Nasal cavity respiratory epithelium epithelial cell of viscerocranial mucosa (primary cell): ENCODE measurements around the gene TEDDM1. TPM values are rescaled to one million over a fixed set of nuclear protein-coding genes. Genes with fewer than 3 reads are reported as not detected.

Source experiments
- total RNA-seq: library from RNA; depleted of rRNA; stranded (reverse); fragments of >200 nt; gene quantifications from 2 replicates; pipeline ENCODE4 v1.2.3, GENCODE V29; 2014

TEDDM1 gene, protein sequence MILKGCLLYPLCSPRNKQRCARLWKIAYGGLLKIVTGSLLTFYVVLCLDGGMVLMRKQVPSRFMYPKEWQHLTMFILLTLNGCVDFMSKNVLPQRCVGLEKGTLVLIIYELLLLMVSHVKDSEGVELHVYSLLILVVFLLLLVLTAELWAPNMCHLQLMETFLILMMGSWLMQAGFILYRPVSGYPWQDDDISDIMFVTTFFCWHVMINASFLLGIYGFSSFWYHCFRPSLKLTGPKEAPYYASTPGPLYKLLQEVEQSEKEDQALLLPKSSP
- not detected in 2 replicates for total RNA-seq

DNA sequence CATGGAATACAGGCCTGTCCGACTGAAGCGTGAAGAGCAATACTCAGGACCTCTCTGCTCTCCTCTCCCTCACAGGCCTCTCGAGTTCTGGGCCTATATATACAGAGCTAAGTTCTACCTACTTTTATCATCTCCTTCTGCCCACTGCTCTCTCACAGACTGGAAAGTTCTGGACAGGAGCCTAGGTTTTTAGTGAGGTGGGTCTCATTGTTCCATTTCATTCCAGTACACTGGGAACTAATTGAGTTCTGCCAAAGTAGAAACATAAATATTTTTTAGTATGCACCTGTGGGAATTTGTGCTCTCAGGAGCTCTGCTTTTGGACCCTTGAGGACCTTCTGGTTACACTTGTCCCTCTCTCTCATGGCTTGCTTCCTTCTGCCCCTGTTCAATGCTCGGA lies at the start of gene TEDDM1:
Gene TEDDM1 (minus strand): TSS at position 101 of the 400 bp plus-strand sequence. CDS start 182 bp downstream, outside the sequence.

DNA sequence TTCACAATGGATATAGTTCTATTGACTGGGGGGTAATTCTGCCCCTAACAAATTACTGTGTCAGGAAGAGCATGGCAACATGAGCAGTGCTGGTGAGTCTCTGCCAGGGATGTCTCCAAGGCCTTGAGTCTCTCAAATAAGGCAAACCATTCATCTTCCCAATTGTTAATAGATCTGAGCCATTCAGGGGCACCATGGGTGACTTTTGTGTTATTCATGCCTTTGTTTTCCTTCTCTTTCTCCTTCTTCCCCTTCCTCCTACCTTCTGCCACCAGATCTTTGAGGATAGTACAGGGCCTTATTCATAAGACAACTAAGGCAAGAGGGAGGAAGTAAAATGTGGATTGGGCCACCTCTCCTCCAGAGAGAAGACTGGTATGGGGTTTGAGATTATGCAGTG lies 49.6 kb upstream of the TEDDM1 start, which contains the start of gene RGSL1:
Gene RGSL1 (plus strand): TSS at position 60 of the 400 bp plus-strand sequence. CDS start 20 bp downstream, at position 80.

DNA sequence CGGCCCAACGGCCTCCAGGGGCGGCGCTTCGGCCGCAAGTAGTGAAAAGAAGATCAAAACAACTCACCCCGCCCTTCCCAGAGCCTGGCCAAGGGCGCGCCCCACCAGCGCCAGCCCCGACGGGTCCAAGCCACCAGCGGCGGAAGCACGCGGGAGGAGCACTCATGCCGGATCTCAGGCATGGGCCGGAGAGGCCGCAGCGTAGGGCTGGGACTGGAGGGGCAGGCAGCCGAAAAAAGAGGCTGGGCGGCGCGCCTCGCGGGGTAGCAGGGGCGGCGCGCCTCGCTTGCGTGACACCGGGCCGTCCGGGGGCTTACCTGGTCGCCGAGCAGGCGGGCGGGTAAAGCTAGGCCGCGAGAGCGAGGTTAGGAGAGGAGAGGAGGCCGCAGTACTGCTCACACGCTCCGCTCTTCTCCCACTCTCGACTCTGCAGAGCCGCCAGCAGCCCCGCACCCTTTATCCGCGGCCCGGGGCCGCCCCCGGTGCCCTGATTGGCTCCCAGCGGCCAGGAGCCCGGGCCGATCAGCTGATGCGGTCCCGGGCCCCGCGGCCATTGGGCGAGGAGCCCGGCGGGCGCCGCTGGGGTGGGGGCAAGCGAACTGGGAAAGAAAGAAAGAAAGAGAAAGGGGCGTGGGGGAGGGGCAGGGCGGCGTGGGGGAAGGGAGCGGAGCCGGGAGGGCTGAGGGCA lies 9.0 kb downstream of the TEDDM1 start, which contains the start of gene GLUL:
Gene GLUL (minus strand): TSS at position 429 of the 688 bp plus-strand sequence. CDS start 3,053 bp downstream, outside the sequence.

Other genes with a start within 250 kb of the TEDDM1 start
- 136 and 1,466 TPM in 2 replicates for gene GLUL, start 8.9 kb downstream of the TEDDM1 start, total RNA-seq
- gene RGSL1, start 49.5 kb upstream of the TEDDM1 start, total RNA-seq: not detected in 2 replicates
- 3.4 and 11.4 TPM in 2 replicates for gene RNASEL, start 188.6 kb upstream of the TEDDM1 start, total RNA-seq
- gene RGS16, start 203.7 kb upstream of the TEDDM1 start, total RNA-seq: 2.4 and 7.5 TPM in 2 replicates